ENCODE data around the gene TARDBP.

- TF ChIP-seq, protein P1, sequence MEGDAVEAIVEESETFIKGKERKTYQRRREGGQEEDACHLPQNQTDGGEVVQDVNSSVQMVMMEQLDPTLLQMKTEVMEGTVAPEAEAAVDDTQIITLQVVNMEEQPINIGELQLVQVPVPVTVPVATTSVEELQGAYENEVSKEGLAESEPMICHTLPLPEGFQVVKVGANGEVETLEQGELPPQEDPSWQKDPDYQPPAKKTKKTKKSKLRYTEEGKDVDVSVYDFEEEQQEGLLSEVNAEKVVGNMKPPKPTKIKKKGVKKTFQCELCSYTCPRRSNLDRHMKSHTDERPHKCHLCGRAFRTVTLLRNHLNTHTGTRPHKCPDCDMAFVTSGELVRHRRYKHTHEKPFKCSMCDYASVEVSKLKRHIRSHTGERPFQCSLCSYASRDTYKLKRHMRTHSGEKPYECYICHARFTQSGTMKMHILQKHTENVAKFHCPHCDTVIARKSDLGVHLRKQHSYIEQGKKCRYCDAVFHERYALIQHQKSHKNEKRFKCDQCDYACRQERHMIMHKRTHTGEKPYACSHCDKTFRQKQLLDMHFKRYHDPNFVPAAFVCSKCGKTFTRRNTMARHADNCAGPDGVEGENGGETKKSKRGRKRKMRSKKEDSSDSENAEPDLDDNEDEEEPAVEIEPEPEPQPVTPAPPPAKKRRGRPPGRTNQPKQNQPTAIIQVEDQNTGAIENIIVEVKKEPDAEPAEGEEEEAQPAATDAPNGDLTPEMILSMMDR (IDR thresholded peaks at IDR 0.05) = no peak
- no peak for TF ChIP-seq POLR2A (IDR thresholded peaks at IDR 0.05)
These were observed 24.5 kb upstream of the TARDBP start for GRCh38 chr1:10987840-10988417.
